Measurements from ENCODE around the gene LNX1.

Gene LNX1

GRCh38 chr4:53579826-53580225, 11.5 kb downstream of the LNX1 start:
- Histone ChIP-seq H3K27ac (no peak overlapping the region), H3K27me3 (replicated peaks) (no peaks in the 10 kb centered on the region), H3K36me3 (replicated peaks) (no peaks in the 10 kb centered on the region), H3K4me3 (ENCODE audit: low read depth, low read length) (no peak overlapping the region)
- no peak for DNase-seq
- in situ Hi-C loops (cut with HindIII; ENCODE audit: low pct_ligation_motif_present, low sequenced_read_pairs) = no loop called here
- TF ChIP-seq CTCF (IDR thresholded peaks at IDR 0.05; ENCODE audit: low read depth, low read length, missing control alignments) = no peak

DNA sequence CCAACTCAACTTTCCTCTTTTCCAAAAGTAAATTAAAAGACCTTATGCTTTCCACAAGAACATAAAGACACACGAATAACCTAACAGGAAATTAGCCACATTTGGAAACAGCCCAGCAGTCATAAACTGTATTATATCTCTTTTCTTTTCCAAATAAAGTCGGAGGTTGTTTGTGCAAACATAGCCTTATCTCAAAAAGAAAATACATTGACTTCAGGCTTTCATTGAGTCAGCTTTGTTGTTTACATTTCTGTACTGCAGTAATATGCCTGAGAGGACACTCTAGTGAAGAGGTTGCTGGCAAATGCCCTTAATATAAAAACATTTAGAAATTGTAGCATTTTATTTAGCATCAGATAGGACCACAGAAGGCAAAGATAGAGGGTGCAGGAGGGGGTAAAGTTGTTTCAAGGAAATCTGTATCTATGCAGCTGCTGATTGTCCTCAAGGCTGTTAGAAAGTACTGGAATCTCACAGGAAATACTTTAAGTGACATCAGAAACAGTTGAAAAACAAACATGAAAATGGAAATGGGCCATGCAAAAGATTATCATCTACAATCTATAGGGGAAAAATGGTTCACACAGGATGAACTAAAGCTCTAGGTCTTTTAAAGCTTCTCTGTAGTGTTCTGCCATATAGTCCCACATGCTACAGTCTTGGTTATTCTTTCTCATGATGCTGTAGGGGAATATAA, 14.5 kb downstream of the LNX1 start:
- TF ChIP-seq CTCF (IDR thresholded peaks at IDR 0.05; ENCODE audit: low read depth, low read length, missing control alignments) = no peak
- Histone ChIP-seq H3K36me3 (replicated peaks) (no peaks in the 10 kb centered on the region), H3K27ac (peak overlapping the region; percentile 3), H3K4me3 (ENCODE audit: low read depth, low read length) (no peak overlapping the region), H3K27me3 (replicated peaks) (no peaks in the 10 kb centered on the region)
- DNase-seq = no peak
- in situ Hi-C loops (cut with HindIII; ENCODE audit: low pct_ligation_motif_present, low sequenced_read_pairs) = no loop called here

GRCh38 chr4:53576071-53576617, 15.1 kb downstream of the LNX1 start:
- Histone ChIP-seq H3K4me3 (ENCODE audit: low read depth, low read length) (no peak overlapping the region), H3K27ac (no peak overlapping the region), H3K27me3 (replicated peaks) (no peaks in the 10 kb centered on the region), H3K36me3 (replicated peaks) (no peaks in the 10 kb centered on the region)
- no peak for DNase-seq
- in situ Hi-C loops (cut with HindIII; ENCODE audit: low pct_ligation_motif_present, low sequenced_read_pairs) = no loop called here
- no peak for TF ChIP-seq CTCF (IDR thresholded peaks at IDR 0.05; ENCODE audit: low read depth, low read length, missing control alignments)

- in situ Hi-C loops (cut with HindIII; ENCODE audit: low pct_ligation_motif_present, low sequenced_read_pairs) = no loop called here
- Histone ChIP-seq H3K27me3 (replicated peaks) (no peaks in the 10 kb centered on the region), H3K27ac (no peak overlapping the region), H3K36me3 (replicated peaks) (no peaks in the 10 kb centered on the region), H3K4me3 (ENCODE audit: low read depth, low read length) (no peak overlapping the region)
- DNase-seq = no peak
- TF ChIP-seq CTCF (IDR thresholded peaks at IDR 0.05; ENCODE audit: low read depth, low read length, missing control alignments) = no peak
These were observed 15.7 kb downstream of the LNX1 start for GRCh38 chr4:53575552-53575951.

GRCh38 chr4:53574528-53574927, 16.8 kb downstream of the LNX1 start:
- no peaks in the 10 kb centered on the region for H3K36me3 ChIP-seq (replicated peaks)
- no peak for TF ChIP-seq CTCF (IDR thresholded peaks at IDR 0.05; ENCODE audit: low read depth, low read length, missing control alignments)
- H3K27ac ChIP-seq = no peak overlapping the region
- no peaks in the 10 kb centered on the region for H3K27me3 ChIP-seq (replicated peaks)
- in situ Hi-C loops (cut with HindIII; ENCODE audit: low pct_ligation_motif_present, low sequenced_read_pairs) = no loop called here
- DNase-seq = no peak
- no peak overlapping the region for H3K4me3 ChIP-seq (ENCODE audit: low read depth, low read length)

DNA sequence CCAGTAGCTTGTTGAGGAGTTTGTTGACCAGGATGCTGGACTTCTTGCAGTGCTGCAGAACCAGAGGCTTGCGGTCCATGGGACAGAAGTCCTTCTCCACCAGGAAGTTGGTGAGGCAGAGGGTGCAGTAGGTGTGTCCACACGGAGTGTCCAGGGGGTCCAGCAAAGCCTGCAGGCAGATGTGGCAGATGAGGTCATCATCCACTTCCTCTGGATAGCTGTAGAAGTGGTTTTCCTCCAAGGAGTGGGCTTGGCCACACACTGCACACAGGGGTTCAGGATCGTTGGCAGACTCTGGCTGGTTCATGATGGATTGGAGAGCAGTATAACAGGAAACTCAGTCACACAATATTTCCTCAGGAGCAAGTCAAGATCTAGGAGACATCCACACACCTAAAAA, 17.6 kb downstream of the LNX1 start:
- Histone ChIP-seq H3K27me3 (replicated peaks) (no peaks in the 10 kb centered on the region), H3K36me3 (replicated peaks) (no peaks in the 10 kb centered on the region), H3K4me3 (ENCODE audit: low read depth, low read length) (no peak overlapping the region), H3K27ac (no peak overlapping the region)
- no peak for TF ChIP-seq CTCF (IDR thresholded peaks at IDR 0.05; ENCODE audit: low read depth, low read length, missing control alignments)
- no peak for DNase-seq
- in situ Hi-C loops (cut with HindIII; ENCODE audit: low pct_ligation_motif_present, low sequenced_read_pairs) = no loop called here
